NK-92 treated with Interleukin-12 subunit alpha and Interleukin-12 subunit beta, amount 100 ng/mL, for 24 hours (cell line): ENCODE results near the gene PGAP3.

Experiments
- DNase-seq: peaks from one replicate; lab custom pipeline; 2025; lab: John Stamatoyannopoulos, UW

The PGAP3 gene

GRCh38 chr17:39671651-39672521 lies 16.0 kb downstream of the PGAP3 start:
- no peak for DNase-seq

- no peak for DNase-seq
Measured at GRCh38 chr17:39670746-39671145, 17.1 kb downstream of the PGAP3 start.

GRCh38 chr17:39669897-39670735 lies 17.7 kb downstream of the PGAP3 start:
- no peak for DNase-seq

GRCh38 chr17:39667945-39668924 lies 19.6 kb downstream of the PGAP3 start, which contains the start of gene PNMT:
Gene PNMT, plus strand, starts transcription at chr17:39668453. Its CDS starts 23 bp downstream, at chr17:39668476.
- DNase-seq = no peak

- no peak for DNase-seq
Measured at GRCh38 chr17:39667262-39667944, 20.5 kb downstream of the PGAP3 start.

- no peak for DNase-seq
Measured at GRCh38 chr17:39666601-39667261, 21.1 kb downstream of the PGAP3 start.

- DNase-seq = no peak
Measured at GRCh38 chr17:39666231-39666600, 21.6 kb downstream of the PGAP3 start.

- DNase-seq = no peak
Measured at GRCh38 chr17:39665642-39666224, 22.1 kb downstream of the PGAP3 start.

- DNase-seq = no peak
Measured at GRCh38 chr17:39664581-39665561, 23.0 kb downstream of the PGAP3 start, which contains the start of gene TCAP. Gene TCAP, plus strand, starts transcription at chr17:39665349. Its CDS starts 11 bp downstream, at chr17:39665360.

- DNase-seq = no peak
Measured at GRCh38 chr17:39663688-39664580, 23.9 kb downstream of the PGAP3 start.

- no peak for DNase-seq
Measured at GRCh38 chr17:39663340-39663687, 24.5 kb downstream of the PGAP3 start.

- no peak for DNase-seq
Measured at GRCh38 chr17:39662551-39663339, 25.1 kb downstream of the PGAP3 start.

- no peak for DNase-seq
Measured at GRCh38 chr17:39661744-39662541, 25.9 kb downstream of the PGAP3 start.

- DNase-seq = no peak
Measured at GRCh38 chr17:39660397-39661385, 27.2 kb downstream of the PGAP3 start.

- no peak for DNase-seq
Measured at GRCh38 chr17:39660011-39660360, 27.9 kb downstream of the PGAP3 start.
